OCI-LY7 (cell line): ENCODE data around the gene GALK1. TPM values are rescaled to one million over a fixed set of nuclear protein-coding genes. Genes with fewer than 3 reads are reported as not detected.

ENCODE experiments used
- BruUV-seq: library from RNA; stranded (reverse); fragments of 400-500 nt; replicated peaks from 2 replicates; lab custom pipeline; 2021; lab: Mats Ljungman, UMichigan
- CTCF ChIA-PET: fragments of 300-600 bp; sonication (Branson Sonifier 250); formaldehyde crosslinking; loops from one replicate; lab custom pipeline; 2022; ENCODE audit warnings: antibody characterized with exemption; ENCODE audit not compliant: unreplicated experiment; lab: Charles Lee
- POLR2A ChIA-PET: fragments of 300-600 bp; sonication (Branson Sonifier 250); formaldehyde crosslinking; loops from one replicate; lab custom pipeline; 2022; ENCODE audit warnings: antibody characterized with exemption; lab: Charles Lee
- DNase-seq: peaks from one replicate; pipeline ENCODE4 v3.0.0-alpha.2; 2015; ENCODE audit warnings: low spot score
- H2AFZ ChIP-seq: fragments of 200-600 bp; sonication (generic), shearing (Covaris generic); 2 replicates; pipeline ENCODE4 v1.6.1; 2014; ENCODE audit warnings: mild to moderate bottlenecking, antibody characterized with exemption, low read length, moderate library complexity
- H3K27ac ChIP-seq: fragments of 200-600 bp; sonication (generic); 2 replicates; pipeline ENCODE4 v1.5.1; 2014; ENCODE audit warnings: mixed run types, low read depth, mild to moderate bottlenecking, moderate library complexity, low read length, inconsistent platforms; ENCODE audit not compliant: poor library complexity, severe bottlenecking
- H3K36me3 ChIP-seq: fragments of 200-600 bp; sonication (generic); 2 replicates; pipeline ENCODE4 v1.6.1; 2014; ENCODE audit warnings: mild to moderate bottlenecking, antibody characterized with exemption, low read length, moderate library complexity, mixed read lengths; ENCODE audit not compliant: insufficient read depth
- H3K4me1 ChIP-seq: fragments of 200-600 bp; sonication (generic); 2 replicates; pipeline ENCODE4 v1.5.1; 2014; ENCODE audit warnings: mild to moderate bottlenecking, low read length; ENCODE audit not compliant: insufficient read depth, poor library complexity, severe bottlenecking
- H3K4me2 ChIP-seq: fragments of 200-600 bp; sonication (generic); 2 replicates; pipeline ENCODE4 v1.6.1; 2014; ENCODE audit warnings: mild to moderate bottlenecking, low read length
- H3K4me3 ChIP-seq: fragments of 200-600 bp; sonication (generic); 2 replicates; pipeline ENCODE4 v1.5.1; 2014; ENCODE audit warnings: mild to moderate bottlenecking, low read depth, low read length; ENCODE audit not compliant: poor library complexity, severe bottlenecking
- H3K79me2 ChIP-seq: fragments of 200-600 bp; sonication (generic); 2 replicates; pipeline ENCODE4 v1.6.1; 2016; ENCODE audit warnings: low read depth, mild to moderate bottlenecking, low read length, moderate library complexity, mixed read lengths; ENCODE audit not compliant: insufficient read depth
- H3K9me2 ChIP-seq: fragments of 200-600 bp; sonication (generic); 2 replicates; pipeline ENCODE4 v1.6.1; 2016; ENCODE audit warnings: mild to moderate bottlenecking, low read length, mixed read lengths; ENCODE audit not compliant: insufficient read depth
- H3K9me3 ChIP-seq: fragments of 200-600 bp; sonication (generic); 2 replicates; pipeline ENCODE4 v1.6.1; 2014; ENCODE audit warnings: mild to moderate bottlenecking, mixed run types, low read length, mixed read lengths
- H4K20me1 ChIP-seq: fragments of 200-600 bp; sonication (generic); 2 replicates; pipeline ENCODE4 v1.6.1; 2014; ENCODE audit warnings: mild to moderate bottlenecking, antibody characterized with exemption, low read length, moderate library complexity, mixed read lengths; ENCODE audit not compliant: insufficient read depth
- CTCF ChIP-seq: fragments of 200-600 bp; sonication (generic); conservative IDR thresholded peaks from 2 replicates; pipeline ENCODE4 v1.5.1; 2014; ENCODE audit warnings: mild to moderate bottlenecking, antibody characterized with exemption, low read length, moderate library complexity, mixed read lengths
- EZH2phosphoT487 ChIP-seq: fragments of 200-600 bp; sonication (generic); IDR thresholded peaks from 2 replicates; pipeline ENCODE4 v1.6.1; 2018; ENCODE audit warnings: low read depth, borderline replicate concordance, mild to moderate bottlenecking, mixed run types, antibody characterized with exemption, low read length, moderate library complexity, mixed read lengths
- intact Hi-C: fragments of 100-400 bp; cut with micrococcal nuclease; formaldehyde crosslinking; loops from one replicate; pipeline ENCODE4 v1.10.0; 2022; ENCODE audit not compliant: unreplicated experiment
- total RNA-seq, 2 experiments: library from RNA; depleted of rRNA in 1 of 2; stranded (reverse); fragments of >200 nt in 1 of 2; shearing (Covaris generic) in 1 of 2; gene quantifications; 2 replicates each; pipeline ENCODE4 v1.2.3, GENCODE V29; 2014 to 2022

Gene GALK1
- total RNA-seq, 2 experiments from 2014 or later = 74.8 to 99.4 TPM

- ChIA-PET POLR2A (no interaction called here), CTCF (no interaction called here)
- no peak overlapping the region for H2AFZ ChIP-seq
- H4K20me1 ChIP-seq = no peaks in the 10 kb centered on the region
- BruUV-seq = no TSS peak
- H3K9me2 ChIP-seq = no peaks in the 10 kb centered on the region
- H3K4me3 ChIP-seq = no peak overlapping the region
- no peak for TF ChIP-seq CTCF
- TF ChIP-seq EZH2phosphoT487 = no peak
- H3K4me2 ChIP-seq = no peak overlapping the region
- H3K4me1 ChIP-seq = peaks cover 6% of the 10 kb centered on the region
- H3K36me3 ChIP-seq = no peaks in the 10 kb centered on the region
- no peak overlapping the region for H3K27ac ChIP-seq
- no peaks in the 10 kb centered on the region for H3K9me3 ChIP-seq
- DNase-seq = no peak
- no peaks in the 10 kb centered on the region for H3K79me2 ChIP-seq
- intact Hi-C loops = no loop called here
These were observed 39.5 kb downstream of the GALK1 start for GRCh38 chr17:75725504-75725903.

GRCh38 chr17:75724016-75725003 is 40.7 kb downstream of the GALK1 start:
- Histone ChIP-seq H3K79me2 (no peaks in the 10 kb centered on the region), H3K9me3 (no peaks in the 10 kb centered on the region), H4K20me1 (no peaks in the 10 kb centered on the region), H3K27ac (no peak overlapping the region), H2AFZ (no peak overlapping the region), H3K4me1 (peaks cover 7% of the 10 kb centered on the region), H3K4me3 (no peak overlapping the region), H3K4me2 (no peak overlapping the region), H3K9me2 (no peaks in the 10 kb centered on the region), H3K36me3 (no peaks in the 10 kb centered on the region)
- intact Hi-C loops = no loop called here
- TF ChIP-seq CTCF (no peak), EZH2phosphoT487 (no peak)
- BruUV-seq = no TSS peak
- no peak for DNase-seq
- ChIA-PET CTCF (no interaction called here), POLR2A (interaction anchor here (0.6 to 0.7 kb wide), 2 partner anchors 241 to 317 kb away, joined by 3 to 4 read pairs; no protein-coding TSS in a partner anchor)
